HG02840 (cell line): ENCODE data around the gene NAV3.
"Not testable (repeated sequence)": the region's sequence is repeated elsewhere in the genome, so short reads cannot be mapped to it uniquely, and the experiment has no call there.

Experiments used
- ATAC-seq: cut with Tn5 transposase; IDR thresholded peaks from one replicate; pipeline ENCODE4 v1.9.1; 2021; ENCODE audit warnings: mild to moderate bottlenecking, moderate library complexity, moderate number of reproducible peaks; ENCODE audit not compliant: unreplicated experiment, low FRiP score

NAV3 gene

DNA sequence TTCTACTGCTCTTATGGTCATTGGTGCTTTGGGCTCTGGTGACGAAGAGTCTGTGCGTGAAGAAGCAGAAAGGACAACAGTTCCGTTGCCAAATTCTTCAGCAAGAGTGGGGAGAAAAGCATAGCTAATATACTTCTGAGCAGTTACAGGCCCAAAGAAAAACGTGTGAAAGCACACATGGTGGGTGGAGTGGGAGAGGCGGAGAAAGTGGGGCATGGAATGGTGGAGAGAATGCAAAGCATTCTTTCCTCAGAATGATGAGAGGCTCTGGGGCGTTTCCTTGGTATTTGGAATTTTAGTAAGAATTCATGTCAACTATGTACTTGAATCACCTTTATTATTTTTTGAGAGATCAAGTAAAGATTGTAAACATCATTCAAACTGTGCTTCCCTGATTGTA lies 396.1 kb downstream of the NAV3 start:
- ATAC-seq: no peak

DNA sequence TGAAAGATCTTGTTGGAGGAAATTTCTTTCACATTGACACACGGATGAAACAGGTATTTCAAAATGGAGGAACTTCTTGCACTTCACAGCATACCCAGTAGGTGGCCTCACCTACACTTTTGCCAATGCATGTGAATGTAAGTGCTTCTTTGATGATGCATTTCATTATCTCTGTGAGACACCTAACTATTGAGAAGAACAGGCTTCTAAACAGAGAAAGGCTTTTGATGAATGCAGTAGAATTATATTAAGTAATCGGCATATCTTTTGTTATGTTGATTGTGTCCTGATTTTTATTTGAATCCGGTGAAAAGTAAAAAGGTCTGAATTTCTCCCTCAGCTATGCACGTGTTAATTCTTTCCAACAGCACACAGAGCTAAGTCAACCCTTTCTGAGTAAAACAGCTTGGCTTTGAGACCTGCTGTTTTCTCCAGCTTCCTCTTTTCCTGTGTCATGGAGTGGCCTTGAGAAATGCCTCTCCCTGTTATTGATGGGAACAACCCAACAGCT lies 399.0 kb downstream of the NAV3 start:
- ATAC-seq: peak; percentile 87

DNA sequence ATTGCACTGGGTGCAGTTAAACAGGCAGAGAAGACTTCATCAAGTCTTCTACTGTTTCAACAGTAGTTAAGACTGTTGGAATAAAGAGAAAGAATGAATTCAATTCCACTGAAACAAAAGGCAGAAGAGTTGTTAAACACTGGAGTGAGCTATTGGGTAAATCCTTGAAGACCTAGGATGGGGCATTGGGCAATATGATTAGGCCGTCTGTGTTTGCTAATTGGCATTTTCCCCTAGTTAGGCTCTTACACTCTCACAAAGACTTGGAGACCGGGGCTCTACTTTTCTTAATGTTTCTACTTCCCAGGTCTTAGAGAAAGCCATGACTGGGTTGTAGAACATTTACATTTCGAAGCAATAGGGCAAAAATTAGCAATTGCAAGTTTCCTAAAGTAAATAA lies 402.1 kb downstream of the NAV3 start:
- no peak for ATAC-seq

DNA sequence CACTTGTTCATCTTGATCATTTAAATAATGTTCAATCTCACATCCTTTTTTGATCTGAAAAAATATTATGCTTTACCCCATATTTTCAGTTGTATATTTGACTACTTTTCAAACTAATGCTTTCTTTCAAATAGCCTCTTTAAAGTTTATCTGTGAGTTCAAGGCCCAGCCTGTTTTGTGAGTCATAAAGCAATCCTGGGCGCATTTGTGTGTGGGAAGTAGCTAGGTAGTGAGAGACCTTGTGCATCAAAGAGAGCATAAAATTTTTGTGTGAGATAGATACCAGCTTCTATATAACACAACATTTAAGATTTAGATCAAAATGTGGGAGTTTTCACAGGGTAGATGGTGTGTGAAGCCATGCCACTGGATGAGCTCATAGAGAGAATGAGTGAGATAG lies 405.6 kb downstream of the NAV3 start:
- ATAC-seq: no peak

DNA sequence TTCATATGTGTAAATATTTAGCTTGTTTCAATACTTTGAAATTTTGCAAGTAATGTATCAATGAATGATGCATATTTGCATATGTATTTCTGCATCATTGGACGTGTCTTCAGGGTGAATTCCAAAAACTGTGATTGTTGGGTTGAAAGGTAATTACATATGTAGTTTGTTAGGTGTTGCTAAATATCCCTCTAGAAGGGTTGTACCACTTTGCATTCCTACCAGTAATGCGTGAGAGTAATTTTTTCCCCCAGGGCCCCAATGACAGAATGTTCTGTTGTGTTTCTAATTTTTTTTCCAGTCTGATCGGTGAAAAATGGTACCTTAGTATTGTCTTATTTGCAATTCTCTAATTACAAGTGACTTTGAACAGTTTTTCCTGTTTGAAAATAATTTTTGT lies 408.9 kb downstream of the NAV3 start:
- no peak for ATAC-seq

DNA sequence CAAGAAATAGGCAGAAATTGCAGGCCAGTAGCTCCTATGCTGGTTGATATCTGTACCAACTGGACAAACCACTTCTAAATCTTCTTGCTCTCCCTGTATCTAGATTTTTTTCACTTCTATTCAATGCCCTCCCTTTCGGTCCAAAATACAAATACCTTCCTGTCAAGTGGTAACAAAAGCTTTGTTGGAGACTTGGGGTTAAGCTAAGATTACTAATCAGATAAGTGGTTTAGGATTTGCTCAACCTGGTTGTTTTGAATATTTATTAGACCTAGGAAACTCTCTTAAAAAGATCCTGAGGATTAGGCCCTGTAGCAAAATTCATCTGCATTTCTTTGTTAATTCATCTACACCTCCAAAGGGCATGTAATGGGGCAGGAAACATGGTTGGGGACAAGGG lies 410.1 kb downstream of the NAV3 start:
- ATAC-seq: no peak

DNA sequence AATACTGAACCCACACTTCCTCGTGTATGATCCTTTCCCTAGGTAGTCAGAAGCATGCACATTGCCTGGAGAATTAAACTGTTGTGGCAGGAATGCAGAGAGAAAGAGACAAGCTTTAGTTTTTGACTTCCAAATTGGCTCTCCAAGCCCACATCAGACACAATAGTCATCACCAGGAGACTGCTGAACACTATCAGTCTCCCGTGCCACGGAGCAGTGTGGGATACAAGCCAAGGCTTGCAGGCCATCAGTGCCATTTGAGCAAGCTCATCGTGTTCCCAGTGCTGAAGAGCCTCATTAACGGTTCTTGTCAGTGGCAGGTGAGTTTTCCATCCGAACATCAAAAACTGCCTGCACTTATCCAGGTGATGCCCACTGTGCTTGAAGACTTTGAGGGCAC lies 410.8 kb downstream of the NAV3 start:
- no peak for ATAC-seq

DNA sequence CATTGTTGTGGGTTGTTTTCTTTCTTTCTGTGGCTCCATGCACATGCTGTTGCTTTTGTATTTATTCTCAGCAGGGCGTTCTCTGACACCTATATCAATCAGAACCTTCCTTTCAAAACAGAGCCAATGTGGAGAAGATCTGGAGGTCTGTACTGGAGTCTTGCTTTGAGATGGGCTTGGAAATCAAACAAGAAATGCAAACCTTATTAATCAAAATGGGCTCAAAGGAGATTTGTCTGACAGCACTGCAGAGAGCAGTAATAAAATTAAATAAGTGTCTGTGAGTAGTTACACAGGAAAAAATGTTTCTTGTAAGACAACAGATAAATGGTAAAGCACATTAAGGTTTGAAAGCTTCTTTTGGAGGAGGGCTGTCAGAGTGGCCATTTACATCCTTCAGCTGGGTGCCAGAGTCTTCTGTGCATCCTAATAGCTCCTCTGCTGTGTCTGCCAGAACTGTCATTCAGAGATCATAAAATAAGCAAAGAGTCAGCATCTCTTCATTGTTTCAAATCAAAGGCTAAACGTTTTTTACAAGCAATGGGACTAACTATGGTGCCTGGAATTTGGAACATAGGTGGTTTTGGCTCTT lies 414.3 kb downstream of the NAV3 start:
- no peak for ATAC-seq

DNA sequence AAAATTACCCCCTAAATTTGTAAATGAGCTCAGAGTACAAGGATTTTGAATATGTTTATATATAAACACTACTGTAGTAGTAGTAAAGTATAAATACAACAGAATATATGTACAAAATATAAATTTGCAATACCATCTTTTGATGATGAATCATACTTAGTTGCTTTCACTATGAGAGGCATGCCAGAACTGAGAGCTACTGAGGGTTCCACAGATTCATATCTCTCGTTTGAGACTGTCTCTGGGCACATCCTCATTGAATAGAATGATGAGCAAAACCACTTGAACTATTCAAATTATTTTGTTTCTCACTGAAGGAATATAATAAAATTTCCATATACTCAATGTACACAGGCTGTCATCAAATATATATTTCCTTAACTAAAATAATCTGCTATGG lies 417.6 kb downstream of the NAV3 start:
- ATAC-seq: no peak

DNA sequence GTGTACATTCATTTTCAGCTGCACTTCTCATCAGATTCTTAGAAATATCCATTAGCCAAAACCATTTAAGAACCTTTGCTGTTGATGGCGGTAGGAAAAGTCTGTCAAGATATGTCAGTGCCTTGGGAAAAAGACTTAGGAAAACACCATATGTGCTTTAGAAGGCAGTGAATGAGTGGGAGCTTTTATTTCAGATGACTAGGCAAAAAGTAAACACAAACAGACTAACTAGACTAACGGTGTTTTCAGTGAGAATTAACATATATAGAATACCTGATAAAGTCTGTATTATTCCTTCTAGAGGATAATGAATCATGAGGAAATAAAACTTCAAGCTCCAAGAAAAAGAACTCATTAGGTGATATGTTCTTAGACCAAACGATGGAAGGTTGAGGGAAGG lies 418.9 kb downstream of the NAV3 start:
- no peak for ATAC-seq

DNA sequence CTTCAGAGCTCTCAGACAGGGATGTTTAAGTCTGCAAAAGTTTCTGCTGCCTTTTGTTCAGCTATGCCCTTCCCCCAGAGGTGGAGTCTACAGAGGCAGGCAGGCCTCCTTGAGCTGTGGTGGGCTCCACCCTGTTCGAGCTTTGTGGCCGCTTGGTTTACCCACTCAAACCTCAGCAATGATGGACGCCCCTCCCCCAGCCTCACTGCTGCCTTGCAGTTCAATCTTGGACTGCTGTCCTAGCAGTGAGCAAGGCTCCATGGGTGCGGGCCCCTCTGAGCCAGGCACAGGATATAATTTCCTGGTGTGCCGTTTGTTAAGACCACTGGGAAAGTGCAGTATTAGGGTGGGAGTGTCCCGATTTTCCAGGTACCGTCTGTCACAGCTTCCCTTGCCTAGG lies 427.0 kb downstream of the NAV3 start:
- not testable (repeated sequence) for ATAC-seq

DNA sequence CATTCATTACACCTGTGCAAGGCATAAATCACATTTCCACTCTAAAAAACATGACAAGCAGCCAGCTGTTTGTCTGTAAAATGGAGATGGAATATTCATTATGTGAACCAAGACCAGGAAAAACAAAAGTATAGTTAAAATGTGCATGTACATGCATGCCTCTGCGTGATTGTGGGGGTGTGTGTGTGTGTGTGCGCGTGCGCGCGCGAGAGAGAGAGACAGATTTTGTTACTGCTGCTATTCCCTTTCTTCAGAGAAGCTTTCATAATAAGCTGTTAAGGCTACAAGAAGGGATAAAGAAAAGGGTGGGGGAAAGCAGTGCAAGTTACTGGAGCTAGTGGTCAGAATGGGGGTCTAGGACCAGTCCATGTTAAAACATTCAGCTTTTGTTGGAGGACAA lies 430.3 kb downstream of the NAV3 start:
- no peak for ATAC-seq

DNA sequence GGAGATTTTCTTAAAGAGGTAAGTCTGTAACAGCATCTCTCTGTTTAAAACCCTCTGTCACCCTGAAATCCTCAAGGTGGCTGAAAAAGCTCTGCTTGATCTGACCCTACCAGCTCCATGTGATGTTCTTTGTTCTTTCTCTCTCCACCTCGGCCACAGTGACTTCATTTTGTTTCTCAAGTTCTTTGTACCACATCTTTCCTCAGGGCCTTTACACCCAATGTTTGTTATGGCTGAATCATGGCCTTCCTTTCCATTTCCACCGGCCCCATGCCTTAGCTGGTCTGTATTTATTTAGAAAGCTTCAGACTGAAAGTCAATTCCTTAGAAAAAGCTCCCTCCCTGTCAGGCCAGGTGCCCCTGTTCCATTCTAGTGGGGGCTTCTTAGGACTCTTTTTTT lies 431.2 kb downstream of the NAV3 start:
- ATAC-seq: no peak
